Neutrophil (primary cell): ENCODE data around the gene OXSR1.
A peak's percentile ranks its signal among the peaks of the same experiment; 100 is the strongest.
"Not testable (repeated sequence)": the region's sequence is repeated elsewhere in the genome, so short reads cannot be mapped to it uniquely, and the experiment has no call there.

Experiments
- H3K27ac ChIP-seq: fragments of 200-600 bp; sonication (generic); 2 replicates; pipeline ENCODE4 v1.5.1; 2016; ENCODE audit warnings: mild to moderate bottlenecking, moderate library complexity
- H3K27me3 ChIP-seq: fragments of 200-600 bp; sonication (generic); 2 replicates; pipeline ENCODE4 v1.6.0; 2016; ENCODE audit warnings: mild to moderate bottlenecking
- H3K36me3 ChIP-seq: fragments of 200-600 bp; sonication (generic); 2 replicates; pipeline ENCODE4 v1.5.1; 2017
- H3K4me1 ChIP-seq, 2 experiments: fragments of 200-600 bp in 1 of 2; sonication (generic) in 1 of 2; 1 replicate in 1 of 2; 2 replicates in 1 of 2; pipeline versions ENCODE4 v1.5.1 to v1.6.1; 2013 to 2016; ENCODE audit warnings: low read depth in 1 of 2, low read length in 1 of 2, mild to moderate bottlenecking in 1 of 2, moderate library complexity in 1 of 2; ENCODE audit not compliant: control insufficient read depth in 1 of 2, insufficient read depth in 1 of 2
- H3K4me3 ChIP-seq, 2 experiments: fragments of 200-600 bp in 1 of 2; sonication (generic) in 1 of 2; 1 replicate in 1 of 2; 2 replicates in 1 of 2; pipeline ENCODE4 v1.5.1; 2013 to 2016; ENCODE audit warnings: low read depth in 1 of 2, low read length in 1 of 2, mild to moderate bottlenecking in 1 of 2, moderate library complexity in 1 of 2
- H3K9me3 ChIP-seq: fragments of 200-600 bp; sonication (generic); 2 replicates; pipeline ENCODE4 v1.5.1; 2016
- TF ChIP-seq, protein P1 (sequence below): fragments of 200-600 bp; sonication (generic); IDR thresholded peaks from 2 replicates; pipeline ENCODE4 v1.5.1; 2016; ENCODE audit warnings: antibody characterized with exemption

Gene OXSR1

DNA sequence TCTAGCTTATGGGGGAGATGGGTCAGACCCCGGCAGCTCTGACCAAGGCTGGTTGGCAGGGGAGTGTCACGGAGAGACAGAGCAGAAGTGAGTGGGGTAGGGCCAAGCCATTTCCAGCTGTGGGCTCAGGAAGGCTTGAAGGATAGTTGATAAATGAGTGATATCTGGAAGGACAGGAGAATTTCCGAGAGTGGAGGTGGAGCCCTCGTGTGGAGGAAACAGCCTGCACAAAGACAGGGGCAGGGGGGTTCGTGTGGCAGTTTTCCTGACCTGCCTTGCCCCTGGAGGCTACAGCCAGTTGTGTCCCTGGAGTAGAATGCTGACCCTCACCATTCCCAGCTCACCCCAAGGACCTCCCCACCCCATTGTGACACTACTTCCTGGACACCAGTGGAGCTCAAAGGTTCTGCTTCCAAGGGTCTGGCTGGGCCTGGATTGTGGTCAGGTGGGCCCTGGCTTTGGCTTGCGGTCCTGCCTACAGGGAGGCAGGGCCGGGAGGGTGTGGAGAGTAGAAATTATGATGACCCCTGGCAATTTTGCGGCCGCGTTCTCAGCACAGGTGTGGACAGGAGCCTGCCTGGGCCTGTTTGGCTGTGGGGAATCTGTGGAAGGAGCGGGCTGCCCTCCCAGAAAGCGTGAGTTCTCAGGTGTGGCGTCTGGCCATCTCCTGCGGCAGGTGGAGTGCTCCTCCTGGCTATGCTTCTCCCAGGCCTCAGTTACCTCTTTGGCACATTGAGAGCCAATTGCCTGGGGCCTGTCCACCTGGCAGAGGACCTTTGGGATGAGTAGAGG is 116.8 kb downstream of the OXSR1 start, which contains the start of gene SLC22A14:
SLC22A14 (plus strand) TSS at position 400 of the 792 bp plus-strand sequence. CDS start 23,733 bp downstream, outside the sequence.
- TF ChIP-seq, protein P1, sequence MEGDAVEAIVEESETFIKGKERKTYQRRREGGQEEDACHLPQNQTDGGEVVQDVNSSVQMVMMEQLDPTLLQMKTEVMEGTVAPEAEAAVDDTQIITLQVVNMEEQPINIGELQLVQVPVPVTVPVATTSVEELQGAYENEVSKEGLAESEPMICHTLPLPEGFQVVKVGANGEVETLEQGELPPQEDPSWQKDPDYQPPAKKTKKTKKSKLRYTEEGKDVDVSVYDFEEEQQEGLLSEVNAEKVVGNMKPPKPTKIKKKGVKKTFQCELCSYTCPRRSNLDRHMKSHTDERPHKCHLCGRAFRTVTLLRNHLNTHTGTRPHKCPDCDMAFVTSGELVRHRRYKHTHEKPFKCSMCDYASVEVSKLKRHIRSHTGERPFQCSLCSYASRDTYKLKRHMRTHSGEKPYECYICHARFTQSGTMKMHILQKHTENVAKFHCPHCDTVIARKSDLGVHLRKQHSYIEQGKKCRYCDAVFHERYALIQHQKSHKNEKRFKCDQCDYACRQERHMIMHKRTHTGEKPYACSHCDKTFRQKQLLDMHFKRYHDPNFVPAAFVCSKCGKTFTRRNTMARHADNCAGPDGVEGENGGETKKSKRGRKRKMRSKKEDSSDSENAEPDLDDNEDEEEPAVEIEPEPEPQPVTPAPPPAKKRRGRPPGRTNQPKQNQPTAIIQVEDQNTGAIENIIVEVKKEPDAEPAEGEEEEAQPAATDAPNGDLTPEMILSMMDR, result no peak
- Histone ChIP-seq H3K4me1 (peaks cover 59 to 62% of the 10 kb centered on the region in 2 experiments), H3K4me3 (peak within 1 kb of the TSS; percentile 42 to 46), H3K9me3 (no peaks in the 10 kb centered on the region), H3K36me3 (no peaks in the 10 kb centered on the region), H3K27ac (peak within 1 kb of the TSS; percentile 90), H3K27me3 (no peaks in the 10 kb centered on the region)

- H3K9me3 ChIP-seq, result no peaks in the 10 kb centered on the region
- TF ChIP-seq, protein P1, result no peak
- no peak overlapping the region for H3K4me3 ChIP-seq
- H3K27ac ChIP-seq, result no peak overlapping the region
- H3K4me1 ChIP-seq, result peaks cover 58 to 59% of the 10 kb centered on the region in 2 experiments
- no peaks in the 10 kb centered on the region for H3K27me3 ChIP-seq
- H3K36me3 ChIP-seq, result no peaks in the 10 kb centered on the region
These were observed 118.7 kb downstream of the OXSR1 start for GRCh38 chr3:38283810-38284755.

DNA sequence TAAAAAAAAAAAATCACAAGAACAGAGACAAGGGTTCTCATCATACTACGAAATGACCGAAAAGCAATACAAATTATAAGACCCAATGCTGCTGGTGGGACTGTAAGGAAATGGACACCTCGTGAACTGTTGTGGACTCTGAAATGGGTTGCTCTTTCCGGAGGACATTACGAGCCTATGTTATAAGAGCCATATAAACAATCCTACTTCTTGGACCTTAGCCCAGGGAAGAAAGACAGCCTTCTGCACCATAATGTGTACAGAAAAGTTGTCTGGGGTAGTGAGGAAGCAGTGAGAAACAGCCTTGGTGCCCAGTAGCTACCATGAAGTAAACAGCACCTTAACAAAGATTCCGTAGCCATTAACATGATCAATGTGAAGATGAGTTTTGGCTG is 119.4 kb downstream of the OXSR1 start:
- Histone ChIP-seq H3K4me3 (no peak overlapping the region), H3K9me3 (no peaks in the 10 kb centered on the region), H3K4me1 (peaks cover 59% of the 10 kb centered on the region in 2 experiments), H3K27ac (no peak overlapping the region), H3K27me3 (no peaks in the 10 kb centered on the region), H3K36me3 (no peaks in the 10 kb centered on the region)
- TF ChIP-seq, protein P1, result no peak

DNA sequence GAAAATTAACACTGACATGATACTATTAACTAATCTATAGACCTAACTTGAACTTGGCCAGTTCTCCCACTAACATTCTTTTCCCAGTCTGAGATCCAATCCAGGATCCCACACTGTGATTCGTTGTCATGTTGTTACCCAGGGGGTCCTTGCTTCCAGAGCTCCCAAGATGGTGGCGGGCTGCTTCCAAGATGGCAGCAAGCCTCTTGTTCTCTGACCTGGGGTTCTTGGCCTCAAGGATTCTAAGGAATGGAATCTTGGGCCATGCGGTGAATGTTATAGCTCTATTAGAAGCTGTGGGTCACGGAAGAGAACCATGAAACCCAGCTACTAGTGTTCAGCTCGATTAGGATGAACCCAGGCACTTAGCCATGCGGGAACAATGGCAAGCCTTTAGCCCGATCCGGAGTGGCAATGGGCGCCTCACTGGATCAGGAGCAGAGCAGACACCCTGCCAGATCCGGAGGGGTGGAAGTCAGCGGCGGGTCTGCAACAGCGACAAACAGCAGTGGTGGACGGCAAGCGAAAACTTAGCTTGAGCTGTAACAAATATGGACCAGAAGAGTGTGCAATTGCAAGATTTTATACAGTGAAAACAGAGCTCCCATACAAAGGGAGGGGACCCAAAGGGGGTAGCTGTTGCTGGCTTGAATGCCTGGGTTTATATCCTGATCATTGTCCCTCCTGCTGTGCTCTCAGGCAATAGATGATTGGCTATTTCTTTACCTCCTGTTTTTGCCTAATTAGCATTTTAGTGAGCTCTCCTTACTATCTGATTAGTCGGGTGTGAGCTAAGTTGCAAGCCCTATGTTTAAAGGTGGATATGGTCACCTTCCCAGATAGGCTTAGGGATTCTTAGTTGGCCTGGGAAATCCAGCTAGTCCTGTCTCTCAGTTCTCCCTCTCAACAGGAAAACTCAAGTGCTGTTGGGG is 124.2 kb downstream of the OXSR1 start:
- H3K27me3 ChIP-seq, H3K9me3 ChIP-seq, H3K4me3 ChIP-seq, H3K36me3 ChIP-seq: not testable (repeated sequence)
- peak overlapping the region; percentile 83 for H3K27ac ChIP-seq
- peaks cover 52 to 54% of the 10 kb centered on the region in 2 experiments for H3K4me1 ChIP-seq

DNA sequence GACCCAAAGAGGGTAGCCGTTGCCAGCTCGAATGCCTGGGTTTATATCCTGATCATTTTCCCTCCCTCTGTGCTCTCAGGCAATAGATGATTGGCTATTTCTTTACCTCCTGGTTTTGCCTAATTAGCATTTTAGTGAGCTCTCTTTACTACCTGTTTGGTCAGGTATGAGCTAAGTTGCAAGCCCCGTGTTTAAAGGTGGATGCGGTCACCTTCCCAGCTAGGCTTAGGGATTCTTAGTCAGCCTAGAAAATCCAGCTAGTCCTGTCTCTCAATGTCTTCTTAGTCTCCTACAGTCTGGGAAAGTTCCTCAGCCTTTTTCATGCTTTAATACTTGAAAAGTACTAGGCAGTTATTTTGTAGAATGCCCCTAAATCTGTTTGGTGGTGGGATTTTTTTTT is 131.7 kb downstream of the OXSR1 start:
- not testable (repeated sequence) for H3K27ac ChIP-seq, H3K4me3 ChIP-seq, H3K36me3 ChIP-seq, H3K9me3 ChIP-seq, H3K27me3 ChIP-seq
- H3K4me1 ChIP-seq, result peaks cover 11 to 18% of the 10 kb centered on the region in 2 experiments

GRCh38 chr3:38297537-38297936 is 132.2 kb downstream of the OXSR1 start:
- TF ChIP-seq, protein P1, result no peak
- no peak overlapping the region for H3K4me3 ChIP-seq
- no peaks in the 10 kb centered on the region for H3K9me3 ChIP-seq

More at GRCh38 chr3:38297537-38297936, 132.2 kb downstream of the OXSR1 start:
- no peaks in the 10 kb centered on the region for H3K36me3 ChIP-seq
- no peaks in the 10 kb centered on the region for H3K27me3 ChIP-seq
- no peak overlapping the region for H3K27ac ChIP-seq
- H3K4me1 ChIP-seq, result peaks cover 6 to 14% of the 10 kb centered on the region in 2 experiments
